ENCODE measurements around the gene H19. TPM values are rescaled to one million over a fixed set of nuclear protein-coding genes. Genes with fewer than 3 reads are reported as not detected.

The H19 gene
- total RNA-seq, 1 donor, result 161 TPM

DNA sequence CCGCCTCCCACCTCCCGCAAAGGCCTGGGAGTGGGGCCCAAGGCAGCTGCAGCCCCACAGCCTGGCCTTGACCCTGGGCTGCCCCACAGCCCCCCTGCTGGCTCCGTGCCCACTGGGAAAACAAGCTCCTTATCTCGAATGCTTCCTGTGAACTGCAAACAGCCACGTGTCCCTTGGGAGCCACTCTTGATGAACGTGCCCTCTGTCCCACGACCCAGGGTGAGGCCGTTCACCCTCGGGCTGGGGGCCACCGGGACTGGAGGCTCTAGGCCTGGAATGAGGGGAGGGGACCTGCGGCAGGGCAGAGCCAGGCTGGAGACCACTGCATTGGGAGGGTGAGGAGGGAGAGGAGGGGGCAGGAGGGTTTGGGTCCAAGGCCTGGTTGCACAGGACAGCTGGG, 9.5 kb downstream of the H19 start:
- TF ChIP-seq, protein P1, sequence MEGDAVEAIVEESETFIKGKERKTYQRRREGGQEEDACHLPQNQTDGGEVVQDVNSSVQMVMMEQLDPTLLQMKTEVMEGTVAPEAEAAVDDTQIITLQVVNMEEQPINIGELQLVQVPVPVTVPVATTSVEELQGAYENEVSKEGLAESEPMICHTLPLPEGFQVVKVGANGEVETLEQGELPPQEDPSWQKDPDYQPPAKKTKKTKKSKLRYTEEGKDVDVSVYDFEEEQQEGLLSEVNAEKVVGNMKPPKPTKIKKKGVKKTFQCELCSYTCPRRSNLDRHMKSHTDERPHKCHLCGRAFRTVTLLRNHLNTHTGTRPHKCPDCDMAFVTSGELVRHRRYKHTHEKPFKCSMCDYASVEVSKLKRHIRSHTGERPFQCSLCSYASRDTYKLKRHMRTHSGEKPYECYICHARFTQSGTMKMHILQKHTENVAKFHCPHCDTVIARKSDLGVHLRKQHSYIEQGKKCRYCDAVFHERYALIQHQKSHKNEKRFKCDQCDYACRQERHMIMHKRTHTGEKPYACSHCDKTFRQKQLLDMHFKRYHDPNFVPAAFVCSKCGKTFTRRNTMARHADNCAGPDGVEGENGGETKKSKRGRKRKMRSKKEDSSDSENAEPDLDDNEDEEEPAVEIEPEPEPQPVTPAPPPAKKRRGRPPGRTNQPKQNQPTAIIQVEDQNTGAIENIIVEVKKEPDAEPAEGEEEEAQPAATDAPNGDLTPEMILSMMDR (IDR thresholded peaks at IDR 0.05; ENCODE audit: insufficient read depth, low read depth, low read length), result no peak
- H3K4me3 ChIP-seq (ENCODE audit: low read depth, low read length), result no peak overlapping the region
- no peak for DNase-seq (ENCODE audit: low read depth)

DNA sequence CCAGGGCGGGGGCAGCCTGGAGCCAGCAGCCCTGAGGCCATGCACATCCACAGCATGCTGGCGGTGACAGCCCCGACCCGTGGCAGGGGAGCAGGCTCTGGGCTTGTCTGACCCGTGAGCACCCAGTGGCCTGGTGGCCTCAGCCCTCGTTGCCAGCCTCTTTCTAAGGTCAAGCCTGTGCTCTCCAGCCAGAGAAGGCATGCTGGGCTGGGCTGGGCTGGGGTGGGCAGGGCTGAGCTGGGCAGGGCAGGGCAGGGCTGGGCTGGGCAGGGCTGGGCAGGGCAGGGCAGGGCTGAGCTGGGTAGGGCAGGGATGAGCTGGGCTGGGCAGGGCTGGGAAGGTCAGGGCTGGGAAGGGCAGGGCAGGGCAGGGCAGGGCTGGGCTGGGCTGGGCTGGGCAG, 10.6 kb downstream of the H19 start:
- DNase-seq (ENCODE audit: low read depth), result no peak
- no peak overlapping the region for H3K4me3 ChIP-seq (ENCODE audit: low read depth, low read length)
- TF ChIP-seq, protein P1 (IDR thresholded peaks at IDR 0.05; ENCODE audit: insufficient read depth, low read depth, low read length), result no peak

DNA sequence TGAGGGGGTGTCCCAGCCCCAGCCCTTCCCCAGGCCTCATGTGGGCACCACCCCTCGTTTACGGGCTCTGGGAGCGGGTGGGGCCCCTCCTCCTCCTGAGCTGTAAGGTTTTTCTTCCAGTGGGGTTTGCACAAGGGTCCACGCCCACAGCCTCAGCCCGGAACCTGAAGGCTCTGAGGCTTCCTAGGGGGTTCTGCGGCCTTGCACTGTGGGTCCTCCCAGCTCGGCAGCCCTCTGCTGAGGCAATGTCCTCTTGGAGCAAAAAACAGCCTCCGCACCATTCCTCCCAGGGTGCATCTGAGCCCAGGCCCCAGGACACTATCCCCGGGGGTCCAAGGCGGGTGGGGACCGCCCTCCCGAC, 14.1 kb downstream of the H19 start:
- no peak overlapping the region for H3K4me3 ChIP-seq (ENCODE audit: low read depth, low read length)
- TF ChIP-seq, protein P1 (IDR thresholded peaks at IDR 0.05; ENCODE audit: insufficient read depth, low read depth, low read length), result no peak
- DNase-seq (ENCODE audit: low read depth), result no peak

DNA sequence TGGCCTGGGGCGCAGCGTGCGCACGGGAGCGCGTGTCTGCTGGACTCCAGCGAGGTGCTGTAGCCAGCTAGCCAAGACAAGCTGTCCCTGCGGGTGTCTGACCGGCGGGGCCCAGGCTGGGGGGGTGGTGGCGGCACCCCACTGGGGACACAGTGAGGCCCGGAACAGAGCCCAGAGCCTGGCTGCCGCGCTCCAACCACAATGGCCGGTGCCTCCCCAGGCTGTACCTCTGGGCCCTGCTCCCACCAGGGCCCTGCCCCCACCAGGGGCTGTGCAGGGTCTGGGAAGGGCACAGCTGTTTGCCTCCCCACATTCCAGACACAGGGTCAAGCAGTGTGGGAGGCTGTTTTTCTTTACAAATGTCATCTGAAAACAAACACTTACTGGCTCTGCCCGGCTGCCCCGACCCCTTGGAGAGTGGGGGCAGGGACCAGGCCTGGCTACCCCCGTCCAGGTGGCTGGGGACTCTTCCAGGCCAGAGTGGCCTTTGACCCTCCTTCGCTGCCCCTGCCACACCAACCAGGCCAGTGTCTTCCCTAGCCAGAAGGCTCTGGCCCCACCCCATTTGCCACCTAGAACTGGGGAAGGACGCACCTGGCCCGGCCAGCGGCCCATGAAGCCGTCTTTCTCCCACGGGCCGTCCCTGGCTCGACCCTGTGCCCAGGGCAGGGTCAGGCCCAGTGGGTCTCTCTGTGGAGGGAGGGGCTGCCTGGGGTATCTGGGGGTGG, 14.6 kb downstream of the H19 start:
- no peak for DNase-seq (ENCODE audit: low read depth)
- TF ChIP-seq, protein P1 (IDR thresholded peaks at IDR 0.05; ENCODE audit: insufficient read depth, low read depth, low read length), result no peak
- no peak overlapping the region for H3K4me3 ChIP-seq (ENCODE audit: low read depth, low read length)

DNA sequence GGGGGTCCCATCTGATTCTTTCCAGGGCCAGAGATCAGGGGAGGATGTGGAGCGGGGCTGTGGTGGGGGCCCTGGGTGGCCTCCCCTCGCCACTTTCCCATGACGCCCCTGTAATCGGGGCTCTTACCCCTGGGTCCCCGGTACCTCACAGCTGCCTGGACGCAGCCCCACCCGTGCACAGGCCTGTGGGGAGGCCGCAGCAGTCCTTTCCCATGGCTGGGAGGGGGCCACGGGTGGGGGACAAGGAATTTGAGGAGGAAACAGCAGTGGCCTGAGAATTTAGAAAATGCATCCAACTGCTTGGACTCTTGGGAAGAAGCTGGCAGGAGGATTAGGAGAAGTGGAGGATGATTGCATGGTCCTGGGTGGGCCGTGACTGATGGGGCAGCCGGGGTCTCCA, 18.0 kb downstream of the H19 start:
- H3K4me3 ChIP-seq (ENCODE audit: low read depth, low read length), result no peak overlapping the region
- TF ChIP-seq, protein P1 (IDR thresholded peaks at IDR 0.05; ENCODE audit: insufficient read depth, low read depth, low read length), result no peak
- DNase-seq (ENCODE audit: low read depth), result no peak

DNA sequence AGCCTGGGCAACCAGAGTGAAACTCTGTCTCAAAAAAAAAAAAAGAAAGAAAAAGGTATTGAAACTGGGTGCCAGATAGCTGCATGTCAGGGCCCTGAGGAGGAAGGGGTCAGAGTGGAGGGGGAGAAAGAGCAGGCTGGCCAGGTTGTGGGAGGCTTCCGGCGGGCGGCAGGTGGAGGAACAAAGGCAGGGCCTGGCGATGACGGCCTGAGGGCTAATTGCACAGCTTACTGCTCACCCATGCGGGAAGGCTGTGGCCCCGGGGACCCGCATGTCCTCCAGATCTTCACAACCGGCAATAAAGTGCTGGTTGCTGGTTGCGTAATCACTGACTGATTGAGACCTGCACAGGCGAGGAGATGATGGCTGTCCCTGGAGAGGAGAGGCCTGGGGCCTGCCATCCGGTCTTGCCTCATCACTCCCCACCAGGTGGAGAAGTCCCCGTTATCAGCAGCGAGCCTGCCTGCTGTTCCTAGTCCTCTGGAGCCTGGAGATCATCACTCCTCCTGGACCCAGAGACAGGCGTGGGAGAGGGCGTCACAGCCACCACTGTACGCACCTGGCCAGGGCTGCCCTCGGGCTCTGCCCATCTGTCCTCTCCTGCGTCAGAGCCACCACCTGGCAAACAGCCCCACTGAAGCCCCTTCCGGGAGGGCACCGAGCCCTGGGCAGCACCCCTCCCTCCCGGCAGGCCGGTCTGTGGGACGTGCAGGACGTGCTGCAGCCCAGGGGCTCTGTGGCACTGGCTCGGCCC, 18.7 kb downstream of the H19 start:
- TF ChIP-seq, protein P1 (IDR thresholded peaks at IDR 0.05; ENCODE audit: insufficient read depth, low read depth, low read length), result no peak
- DNase-seq (ENCODE audit: low read depth), result no peak
- no peak overlapping the region for H3K4me3 ChIP-seq (ENCODE audit: low read depth, low read length)
